Mucosa of descending colon (tissue), 3 donors: Measurements from ENCODE around the gene MRPL2. TPM values are rescaled to one million over a fixed set of nuclear protein-coding genes. Genes with fewer than 3 reads are reported as not detected.

Experiments
- ATAC-seq: fragments of 200-7000 bp; cut with Tn5 transposase; one replicate; pipeline ENCODE4 v1.9.1; 2020; ENCODE audit warnings: mild to moderate bottlenecking, moderate library complexity
- DNase-seq, 3 donors: peaks; one replicate each; pipeline ENCODE4 v3.0.0-alpha.2; 2020
- H3K36me3 ChIP-seq: fragments of 200-600 bp; one replicate; pipeline ENCODE4 v1.8.0; 2021; ENCODE audit warnings: low read depth, mild to moderate bottlenecking
- H3K4me1 ChIP-seq: fragments of 200-600 bp; one replicate; pipeline ENCODE4 v1.8.0; 2021; ENCODE audit warnings: low read depth, mild to moderate bottlenecking
- H3K4me3 ChIP-seq: fragments of 200-600 bp; one replicate; pipeline ENCODE4 v1.8.0; 2021; ENCODE audit warnings: mild to moderate bottlenecking
- H3K9me3 ChIP-seq: fragments of 200-600 bp; one replicate; pipeline ENCODE4 v1.8.0; 2021; ENCODE audit warnings: mild to moderate bottlenecking
- intact Hi-C, 2 donors: fragments of 100-400 bp; cut with DNase I in 1 of 2; cut with micrococcal nuclease in 1 of 2; formaldehyde crosslinking; loops; one replicate each; pipeline versions ENCODE4 v1.11.0 to v1.11.1; 2022; cut with DNase I, micrococcal nuclease
- total RNA-seq, 3 donors: library from RNA; stranded (reverse); fragmentation: NEBNext Ultra II Directional in 2 of 3; extraction: Animal tissue kit (Norgen Biotek cat#: 25700) in 2 of 3; gene quantifications; one replicate each; pipeline versions ENCODE4 v1.2.1 to v1.2.4, GENCODE V29; 2021 to 2023
- TF ChIP-seq, protein P1 (sequence below): fragments of 200-600 bp; IDR thresholded peaks from one replicate; pipeline ENCODE4 v1.8.0; 2022; ENCODE audit warnings: antibody characterized with exemption, mild to moderate bottlenecking
- donor health status: DM: no; HTN: no; CAD: no; lungs with moderate emphysema.
- donor health status: DM: no; HTN: no; CAD: no.
- donor health status: DM: no; HTN: yes; CAD: no.

The MRPL2 gene
- total RNA-seq, 3 donors from 2014 or later: 58.7 to 82.8 (median 75.2) TPM

DNA sequence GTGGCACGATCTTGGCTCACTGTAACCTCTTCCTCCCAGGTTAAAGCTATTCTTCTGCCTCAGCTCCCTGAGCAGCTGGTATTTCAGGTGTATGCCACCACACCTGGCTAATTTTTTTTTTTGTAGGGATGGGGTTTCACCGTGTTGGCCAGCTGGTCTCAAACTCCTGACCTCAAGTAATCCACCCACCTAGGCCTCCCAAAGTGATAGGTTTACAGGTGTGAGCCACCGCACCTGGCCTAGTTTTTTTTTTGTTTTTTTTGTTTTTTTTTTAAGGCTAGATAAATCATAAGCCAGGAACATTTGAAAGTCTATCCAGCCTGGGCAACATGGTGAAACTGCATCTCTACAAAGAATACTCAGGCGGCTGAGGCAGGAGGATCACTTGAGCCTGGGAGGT is 26.9 kb downstream of the MRPL2 start:
- TF ChIP-seq, protein P1, sequence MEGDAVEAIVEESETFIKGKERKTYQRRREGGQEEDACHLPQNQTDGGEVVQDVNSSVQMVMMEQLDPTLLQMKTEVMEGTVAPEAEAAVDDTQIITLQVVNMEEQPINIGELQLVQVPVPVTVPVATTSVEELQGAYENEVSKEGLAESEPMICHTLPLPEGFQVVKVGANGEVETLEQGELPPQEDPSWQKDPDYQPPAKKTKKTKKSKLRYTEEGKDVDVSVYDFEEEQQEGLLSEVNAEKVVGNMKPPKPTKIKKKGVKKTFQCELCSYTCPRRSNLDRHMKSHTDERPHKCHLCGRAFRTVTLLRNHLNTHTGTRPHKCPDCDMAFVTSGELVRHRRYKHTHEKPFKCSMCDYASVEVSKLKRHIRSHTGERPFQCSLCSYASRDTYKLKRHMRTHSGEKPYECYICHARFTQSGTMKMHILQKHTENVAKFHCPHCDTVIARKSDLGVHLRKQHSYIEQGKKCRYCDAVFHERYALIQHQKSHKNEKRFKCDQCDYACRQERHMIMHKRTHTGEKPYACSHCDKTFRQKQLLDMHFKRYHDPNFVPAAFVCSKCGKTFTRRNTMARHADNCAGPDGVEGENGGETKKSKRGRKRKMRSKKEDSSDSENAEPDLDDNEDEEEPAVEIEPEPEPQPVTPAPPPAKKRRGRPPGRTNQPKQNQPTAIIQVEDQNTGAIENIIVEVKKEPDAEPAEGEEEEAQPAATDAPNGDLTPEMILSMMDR: no peak
- H3K36me3 ChIP-seq: peaks cover 10% of the 10 kb centered on the region

DNA sequence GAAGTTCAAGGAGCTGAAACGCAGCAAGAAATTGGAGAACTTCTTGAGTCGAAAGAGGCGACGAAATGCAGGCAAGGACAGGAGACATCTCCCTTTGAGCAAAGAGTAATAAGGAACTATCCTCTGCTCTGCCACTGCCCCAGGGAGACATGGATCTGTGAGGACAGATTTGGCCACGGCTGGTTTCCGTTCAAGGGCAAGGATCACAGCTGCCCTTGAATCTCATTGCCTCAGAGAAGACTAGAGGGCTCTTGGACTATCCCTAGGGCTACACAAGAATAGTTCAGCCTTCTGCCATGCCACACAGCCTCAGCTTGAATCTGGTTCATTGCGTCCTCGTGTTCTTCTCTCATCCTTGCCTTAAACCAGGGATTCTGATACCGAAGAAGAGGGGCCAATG is 30.1 kb downstream of the MRPL2 start:
- no peaks in the 10 kb centered on the region for H3K9me3 ChIP-seq
- H3K36me3 ChIP-seq: peaks cover 13% of the 10 kb centered on the region
- DNase-seq (peak in 1 of 3 donors; percentile 17), ATAC-seq (no peak)
- no peaks in the 10 kb centered on the region for H3K4me1 ChIP-seq
- intact Hi-C loops: no loop called here
- TF ChIP-seq, protein P1: no peak
- H3K4me3 ChIP-seq: no peak overlapping the region

More for the DNA sequence above, 26.9 kb downstream of the MRPL2 start:
- H3K9me3 ChIP-seq: no peaks in the 10 kb centered on the region
- H3K4me3 ChIP-seq: no peak overlapping the region
- H3K4me1 ChIP-seq: no peaks in the 10 kb centered on the region
- ATAC-seq (no peak), DNase-seq (no peak)
- intact Hi-C loops: no loop called here

DNA sequence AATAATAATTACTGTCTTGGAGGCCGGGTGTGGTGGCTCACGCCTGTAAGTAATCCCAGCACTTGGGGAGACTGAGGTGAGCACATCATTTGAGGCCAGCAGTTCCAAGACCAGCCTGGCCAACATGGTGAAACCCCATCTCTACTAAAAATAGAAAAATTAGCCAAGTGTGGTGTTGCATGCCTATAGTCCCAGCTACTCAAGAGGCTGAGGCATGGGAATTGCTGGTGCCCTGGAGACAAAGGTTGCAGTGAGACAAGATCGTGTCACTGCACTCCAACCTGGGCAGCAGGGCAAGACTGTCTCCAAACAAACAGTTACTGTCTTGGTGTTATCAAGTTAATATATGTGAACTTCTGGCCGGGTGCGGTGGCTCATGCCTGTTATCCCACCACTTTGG is 32.9 kb downstream of the MRPL2 start:
- ATAC-seq: no peak
- H3K4me3 ChIP-seq: no peak overlapping the region
- TF ChIP-seq, protein P1: no peak
- H3K36me3 ChIP-seq: peaks cover 13% of the 10 kb centered on the region
- H3K4me1 ChIP-seq: peaks cover 7% of the 10 kb centered on the region
- H3K9me3 ChIP-seq: no peaks in the 10 kb centered on the region
- peak in 1 of 3 donors; percentile 7 for DNase-seq
- intact Hi-C loops: no loop called here

DNA sequence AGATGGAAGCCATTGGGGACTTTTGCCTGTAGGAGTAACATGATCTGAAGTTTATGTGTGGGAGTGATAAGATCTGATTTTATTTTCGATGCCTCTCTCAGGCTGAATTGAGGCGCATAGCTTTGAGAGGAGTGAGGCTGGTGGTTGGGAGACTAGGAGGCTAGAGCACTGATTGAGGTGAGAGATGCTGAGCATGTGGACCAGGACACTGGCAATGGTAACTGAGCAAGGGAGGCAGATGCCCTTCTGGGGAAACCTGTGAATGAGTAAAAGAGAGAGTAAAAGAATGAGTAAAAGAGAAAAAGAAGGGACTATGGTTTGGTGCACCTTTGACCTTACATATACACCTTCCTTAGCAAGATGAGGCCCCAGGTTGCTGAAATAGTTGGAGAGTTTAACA is 34.8 kb downstream of the MRPL2 start:
- H3K4me3 ChIP-seq: no peak overlapping the region
- H3K4me1 ChIP-seq: peaks cover 11% of the 10 kb centered on the region
- TF ChIP-seq, protein P1: no peak
- no peaks in the 10 kb centered on the region for H3K9me3 ChIP-seq
- intact Hi-C loops: no loop called here
- ATAC-seq (no peak), DNase-seq (no peak)
- peaks cover 10% of the 10 kb centered on the region for H3K36me3 ChIP-seq

DNA sequence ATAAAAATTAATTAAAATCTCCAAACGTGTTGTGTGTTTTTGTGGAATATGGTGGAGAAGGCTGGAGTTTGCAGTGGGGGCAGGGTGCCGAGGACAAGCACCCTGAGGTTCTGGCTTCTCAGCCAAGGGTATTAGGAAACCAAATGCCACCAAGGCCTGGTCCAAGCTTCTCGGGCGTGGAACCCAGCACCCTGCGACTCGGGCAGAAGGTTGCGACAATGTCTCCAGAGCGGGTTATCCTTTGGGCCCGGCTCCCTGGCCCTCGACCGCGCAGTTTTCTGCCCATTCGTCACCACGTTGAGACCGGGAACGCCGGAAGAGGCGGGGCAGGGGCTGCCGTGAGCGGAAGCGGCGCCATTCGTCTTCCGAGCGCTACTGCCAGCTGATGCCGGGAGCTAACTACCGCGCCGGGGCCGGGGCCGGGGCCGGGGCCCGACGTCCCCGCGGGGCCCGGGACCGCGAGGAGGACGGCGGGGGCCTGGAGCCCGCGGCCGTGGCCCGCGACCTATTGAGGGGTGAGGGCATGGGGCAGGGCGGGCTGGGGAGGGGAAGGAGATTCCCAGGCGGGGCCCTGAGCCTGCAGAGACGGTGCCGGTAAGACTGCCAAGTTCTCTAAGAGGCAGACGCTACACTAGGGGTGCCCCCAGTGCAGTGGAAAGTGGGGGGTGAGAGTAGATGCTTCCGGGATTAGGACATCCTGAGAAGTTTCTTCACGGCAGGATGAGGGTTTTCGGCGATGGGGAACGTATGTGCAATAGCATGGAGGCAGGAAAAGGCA is 37.8 kb downstream of the MRPL2 start, which contains the start of gene RRP36:
RRP36 (plus strand) TSS at position 354 of the 778 bp plus-strand sequence; CDS start at position 386, 32 bp downstream.
- ATAC-seq (peak; percentile 97), DNase-seq (peak; percentile 85 to 88 (median 88))
- Histone ChIP-seq H3K4me3 (peak within 1 kb of the TSS; percentile 78), H3K36me3 (no peaks in the 10 kb centered on the region), H3K4me1 (peaks cover 15% of the 10 kb centered on the region), H3K9me3 (no peaks in the 10 kb centered on the region)
- TF ChIP-seq, protein P1: no peak
- intact Hi-C loops: no loop called here
